PFSK-1 (cell line): ENCODE data around the gene TLE4.

ENCODE experiments used
- FOXP2 ChIP-seq: optimal IDR thresholded peaks from 2 replicates; pipeline ENCODE3; 2011; ENCODE audit warnings: borderline replicate concordance, control low read depth, inconsistent platforms; ENCODE audit not compliant: insufficient read depth; ENCODE audit errors: extremely low read length, extremely low read depth
- POLR2AphosphoS5 ChIP-seq: IDR thresholded peaks from 2 replicates; pipeline ENCODE4 v1.6.1; 2012; ENCODE audit warnings: low read depth, mild to moderate bottlenecking, control low read depth, low read length, moderate library complexity
- REST ChIP-seq, 2 experiments: IDR thresholded peaks; 2 replicates each; pipeline versions ENCODE4 v1.6.1 to v1.8.0; 2011 to 2012; ENCODE audit warnings: low read depth in 2 of 2, low read length in 2 of 2, control low read depth in 1 of 2, inconsistent platforms in 1 of 2, mild to moderate bottlenecking in 1 of 2, moderate library complexity in 1 of 2; ENCODE audit not compliant: insufficient read depth in 1 of 2
- SIN3A ChIP-seq: IDR thresholded peaks from 2 replicates; pipeline ENCODE4 v1.6.1; 2012; ENCODE audit warnings: mild to moderate bottlenecking, low read length, moderate library complexity, borderline replicate concordance; ENCODE audit not compliant: insufficient read depth
- TAF1 ChIP-seq: IDR thresholded peaks from 2 replicates; pipeline ENCODE4 v1.6.1; 2012; ENCODE audit warnings: low read length, control low read depth, borderline replicate concordance; ENCODE audit not compliant: insufficient read depth

Gene TLE4

DNA sequence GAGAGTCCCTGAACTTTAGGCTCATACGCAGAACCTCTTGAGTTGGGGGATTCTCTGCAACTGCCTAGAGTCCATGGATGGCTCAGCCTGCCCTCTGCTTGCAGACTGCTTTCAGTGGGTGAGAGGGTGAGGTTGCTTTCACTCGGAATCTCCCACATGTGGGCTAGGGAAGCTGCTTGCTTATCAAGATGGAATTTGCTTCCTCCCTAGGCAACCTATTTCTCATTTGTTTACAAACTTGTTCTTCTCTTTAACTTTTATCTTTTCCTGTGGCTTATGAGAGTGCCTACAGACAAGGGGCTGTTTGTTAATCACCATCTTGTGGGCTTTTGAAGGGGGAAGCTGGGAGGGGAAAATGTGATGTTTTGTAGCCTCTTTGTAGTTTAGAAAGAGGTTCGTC is 10.0 kb downstream of the TLE4 start:
- no peak for TF ChIP-seq REST (IDR thresholded peaks at IDR 0.05; ENCODE audit: insufficient read depth in 1 of 2, low read depth in 2 of 2, low read length in 2 of 2)
- no peak for TF ChIP-seq SIN3A
- no peak for TF ChIP-seq FOXP2
- no peak for TF ChIP-seq TAF1
- no peak for TF ChIP-seq POLR2AphosphoS5

DNA sequence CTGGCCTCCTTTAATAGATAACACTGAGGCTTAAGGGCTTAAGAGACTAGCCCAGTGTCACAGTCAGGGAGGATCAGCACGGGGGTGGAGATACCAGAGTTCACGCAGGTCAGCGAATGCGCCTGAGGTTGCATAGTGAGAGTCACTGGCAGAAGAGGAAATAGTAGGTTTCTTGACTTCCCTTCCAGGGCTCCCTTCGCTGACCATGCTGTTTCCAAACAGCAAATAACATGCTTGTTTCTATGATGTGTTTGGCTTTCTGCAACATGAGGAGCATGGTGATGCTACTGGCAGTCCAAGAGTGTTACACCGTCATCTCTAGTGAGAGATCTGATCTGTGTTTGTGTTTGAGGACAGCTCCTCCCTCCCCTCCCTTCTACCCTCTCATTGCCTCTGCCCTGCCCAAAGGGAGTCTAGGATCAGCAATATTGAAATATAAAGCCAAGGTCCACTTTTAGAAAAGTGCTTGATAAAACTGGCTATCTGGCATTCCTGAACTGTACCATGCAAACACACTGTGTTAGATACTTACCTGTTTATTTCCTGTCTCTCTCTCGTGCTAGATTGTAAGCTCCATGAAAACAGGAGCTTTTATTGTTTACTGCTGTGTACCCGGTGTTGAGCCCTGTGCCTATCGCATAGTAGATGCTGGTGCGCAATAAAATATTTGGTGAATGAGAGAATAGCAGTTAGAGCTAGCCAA is 12.3 kb downstream of the TLE4 start:
- TF ChIP-seq POLR2AphosphoS5 (no peak), TAF1 (no peak), FOXP2 (no peak), SIN3A (no peak), REST (IDR thresholded peaks at IDR 0.05; ENCODE audit: insufficient read depth in 1 of 2, low read depth in 2 of 2, low read length in 2 of 2) (no peak)

DNA sequence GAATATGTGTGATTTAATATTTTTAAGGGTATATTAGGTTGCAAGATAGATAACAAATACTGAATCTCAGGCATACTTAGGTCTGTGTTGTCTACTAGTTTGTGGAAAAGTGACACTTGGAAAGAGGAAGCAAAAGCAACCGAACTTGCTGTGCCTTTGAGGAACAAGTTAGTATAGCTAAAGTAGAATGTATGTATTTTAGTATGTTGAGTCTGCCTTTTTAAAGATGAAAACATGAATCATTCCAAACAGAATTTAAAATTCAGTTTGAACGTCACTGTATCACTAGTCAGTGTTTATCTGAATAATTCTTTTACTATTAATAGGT is 12.9 kb downstream of the TLE4 start:
- TF ChIP-seq POLR2AphosphoS5 = no peak
- no peak for TF ChIP-seq SIN3A
- TF ChIP-seq REST (IDR thresholded peaks at IDR 0.05; ENCODE audit: insufficient read depth in 1 of 2, low read depth in 2 of 2, low read length in 2 of 2) = no peak
- TF ChIP-seq TAF1 = no peak
- TF ChIP-seq FOXP2 = no peak

GRCh38 chr9:79588488-79589223 is 16.9 kb downstream of the TLE4 start:
- TF ChIP-seq POLR2AphosphoS5 (no peak), SIN3A (no peak), TAF1 (no peak), FOXP2 (no peak), REST (IDR thresholded peaks at IDR 0.05; ENCODE audit: insufficient read depth in 1 of 2, low read depth in 2 of 2, low read length in 2 of 2) (no peak)
